Measurements from ENCODE around the gene HSCB.
"Not testable (repeated sequence)": the region's sequence is repeated elsewhere in the genome, so short reads cannot be mapped to it uniquely, and the experiment has no call there.

Gene HSCB

GRCh38 chr22:28791841-28792490, 50.1 kb downstream of the HSCB start:
- no peak for DNase-seq (ENCODE audit: low read depth)

- no peak for DNase-seq (ENCODE audit: low read depth)
These were observed 50.9 kb downstream of the HSCB start for GRCh38 chr22:28792491-28793383.

DNA sequence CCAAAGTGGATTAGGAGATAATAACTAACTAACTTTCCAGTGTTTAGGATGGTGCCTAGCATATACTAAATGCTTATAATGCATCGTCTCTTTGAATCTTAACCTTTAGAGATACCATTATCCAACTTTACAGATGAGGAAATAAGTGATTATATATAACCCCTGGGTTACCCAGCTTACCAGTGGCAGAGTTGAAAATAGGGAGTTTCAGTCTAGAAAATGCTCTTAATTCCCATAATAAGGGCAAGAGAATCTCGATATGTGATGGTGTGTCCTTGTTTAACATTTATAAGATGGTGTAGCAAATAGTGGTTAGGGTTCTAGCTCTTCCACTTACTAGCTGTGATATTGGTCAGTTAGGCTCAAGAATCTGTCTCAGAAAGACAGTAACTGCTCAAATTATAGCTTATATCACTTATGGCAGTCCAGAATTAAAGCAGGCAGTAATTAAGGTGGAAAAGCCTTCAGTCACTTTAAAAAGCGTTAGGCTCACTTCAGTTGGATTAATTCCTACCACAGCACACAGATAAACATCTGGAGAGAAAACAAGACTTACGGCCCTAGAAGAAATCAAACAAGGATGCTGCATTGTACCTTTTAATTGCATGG, 52.2 kb downstream of the HSCB start:
- no peak for DNase-seq (ENCODE audit: low read depth)

DNA sequence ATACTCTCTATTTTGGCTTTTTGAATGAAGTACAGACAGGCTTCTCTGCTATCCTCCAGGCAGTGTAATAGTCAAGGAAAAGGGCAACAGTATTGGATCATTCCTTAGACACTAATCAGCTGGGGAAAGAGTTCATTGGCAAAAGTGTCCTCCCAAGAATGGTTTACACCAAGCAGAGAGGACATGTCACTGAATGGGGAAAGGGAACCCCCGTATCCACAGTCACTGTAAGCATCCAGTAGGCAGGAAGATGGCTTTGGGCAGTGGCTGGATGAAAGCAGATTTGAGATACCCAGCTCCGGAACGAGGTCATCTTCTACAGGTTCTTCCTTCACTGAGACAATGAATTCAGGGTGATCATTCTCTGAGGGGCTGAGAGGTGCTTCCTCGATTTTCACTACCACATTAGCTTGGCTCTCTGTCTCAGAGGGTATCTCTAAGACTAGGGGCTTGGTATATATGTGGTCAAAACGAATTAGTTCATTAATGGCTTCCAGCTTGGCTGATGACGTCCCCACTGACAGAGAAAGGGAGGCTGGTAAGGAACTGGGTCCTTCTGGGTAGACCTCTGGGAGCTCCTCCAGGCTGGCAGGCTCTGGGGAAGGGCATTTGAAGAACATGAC, 53.3 kb downstream of the HSCB start:
- no peak for DNase-seq (ENCODE audit: low read depth)

DNA sequence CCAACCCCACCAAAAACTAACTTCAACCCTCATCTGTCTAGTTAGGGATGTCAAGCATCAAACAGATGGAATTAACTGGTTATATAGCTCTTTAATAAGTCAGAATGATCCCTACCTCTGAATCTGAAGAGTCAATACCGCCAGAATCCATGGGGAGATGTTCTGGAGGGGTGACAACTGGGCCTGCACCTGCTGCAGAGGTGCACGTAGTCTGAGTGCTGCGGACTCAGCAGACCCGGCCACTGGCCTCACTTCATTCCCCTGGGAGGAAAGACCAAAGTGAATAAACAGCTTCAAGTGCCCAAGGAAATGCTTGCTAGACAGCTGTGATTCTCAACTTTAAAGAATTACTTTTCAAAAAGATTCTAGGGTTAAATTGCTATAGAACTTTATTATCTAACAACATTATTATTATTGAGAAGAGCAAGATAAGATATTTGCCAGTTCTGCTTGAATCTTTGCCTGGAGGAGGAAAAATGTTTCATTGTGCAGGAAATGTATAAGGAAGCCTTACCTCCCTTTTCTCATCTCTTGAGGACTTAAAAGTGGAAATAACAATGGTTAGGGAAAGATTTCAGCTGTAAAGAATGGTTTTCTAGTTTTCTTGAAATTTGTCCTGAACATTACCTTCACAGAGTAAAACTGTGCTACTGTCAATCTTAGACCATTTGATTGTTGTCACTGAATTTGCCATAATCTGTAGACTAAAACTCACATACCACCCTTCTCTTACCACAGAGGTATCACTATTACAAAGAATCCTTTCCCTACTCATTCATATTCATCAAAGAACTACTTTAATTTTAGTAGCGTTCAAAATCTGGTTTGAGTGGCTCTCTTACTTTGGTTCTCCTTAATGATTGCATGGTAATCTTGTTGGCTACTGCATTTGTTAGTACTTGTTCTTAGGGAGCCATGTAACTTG, 54.4 kb downstream of the HSCB start:
- no peak for DNase-seq (ENCODE audit: low read depth)

DNA sequence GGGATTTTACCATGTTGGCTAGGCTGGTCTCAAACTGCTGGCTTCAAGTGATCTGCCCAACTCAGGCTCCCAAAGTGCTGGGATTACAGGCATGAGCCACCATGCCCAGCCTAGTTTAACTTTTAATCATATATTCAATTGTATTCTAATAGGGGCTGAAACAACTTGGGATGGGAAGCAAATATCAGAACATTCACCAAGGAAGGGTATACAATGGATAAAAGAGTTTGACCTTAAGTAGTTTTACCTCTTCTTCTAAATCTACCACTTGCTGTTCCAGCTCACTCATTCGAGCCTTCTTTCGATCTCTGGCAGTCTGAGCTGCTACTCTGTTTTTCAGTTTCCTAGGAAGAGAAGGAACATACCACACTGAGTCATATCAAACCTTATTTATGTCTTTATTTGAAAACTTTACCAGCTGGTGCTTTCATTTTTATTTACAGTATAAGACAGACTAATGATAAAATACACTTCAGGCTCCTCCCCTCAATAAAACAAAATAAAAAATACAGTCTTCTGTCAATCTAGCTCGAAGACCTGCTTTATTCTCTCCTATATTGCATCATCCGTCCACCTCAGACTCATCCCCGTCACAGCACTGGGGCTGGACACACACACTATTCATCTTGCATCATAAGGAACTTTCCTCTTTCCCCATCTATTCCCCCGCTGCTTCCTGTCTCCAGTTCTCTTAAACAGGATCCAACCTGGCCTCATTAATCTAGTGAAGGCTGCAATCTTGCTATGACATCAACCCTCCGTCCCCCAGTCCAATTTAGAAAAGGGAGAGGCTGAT, 57.2 kb downstream of the HSCB start:
- no peak for DNase-seq (ENCODE audit: low read depth)

GRCh38 chr22:28799606-28800307, 57.9 kb downstream of the HSCB start:
- no peak for DNase-seq (ENCODE audit: low read depth)

DNA sequence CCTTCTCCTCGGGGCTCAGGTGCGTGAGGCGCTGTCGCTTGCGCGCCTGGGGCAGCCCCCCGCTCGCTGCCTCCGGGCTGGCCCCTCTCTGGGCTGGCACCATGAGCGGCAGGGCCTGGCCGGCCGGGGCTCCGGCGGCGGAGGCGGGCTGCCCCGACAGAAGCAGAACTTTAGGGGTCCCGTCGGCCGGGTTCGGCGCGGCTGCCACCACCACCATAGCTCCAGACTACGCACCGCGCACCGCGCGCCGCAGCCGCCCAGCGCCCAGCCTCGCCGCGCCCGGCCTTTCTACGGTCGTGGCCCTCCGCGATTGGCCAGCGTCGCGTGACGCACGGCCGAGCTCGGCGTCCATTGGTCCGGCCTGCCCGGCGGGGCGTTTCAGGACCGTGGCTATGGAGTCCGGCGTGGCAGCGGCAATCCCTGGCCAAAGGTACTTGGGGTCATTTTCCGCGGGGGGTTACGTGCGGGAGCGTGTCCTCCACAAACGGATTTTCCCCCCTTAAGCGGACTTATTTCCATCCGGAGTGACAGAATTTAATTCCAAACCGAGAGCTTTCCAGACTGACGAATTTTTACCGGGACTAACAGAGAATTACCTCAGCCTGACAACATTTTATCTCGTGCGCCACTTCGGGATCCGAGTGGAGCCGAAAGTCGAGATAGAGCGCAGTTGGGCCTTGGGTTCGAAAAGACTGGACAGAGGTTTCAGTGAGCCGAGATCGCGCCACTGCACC, 58.6 kb downstream of the HSCB start, which contains the start of gene XBP1:
Gene XBP1 (minus strand): TSS at position 262 of the 734 bp plus-strand sequence.
- DNase-seq (ENCODE audit: low read depth) = peak; percentile 79

- DNase-seq (ENCODE audit: low read depth) = no peak
These were observed 60.2 kb downstream of the HSCB start for GRCh38 chr22:28801845-28802594.

- no peak for DNase-seq (ENCODE audit: low read depth)
These were observed 60.8 kb downstream of the HSCB start for GRCh38 chr22:28802595-28803123.

- DNase-seq (ENCODE audit: low read depth) = not testable (repeated sequence)
These were observed 63.6 kb downstream of the HSCB start for GRCh38 chr22:28805426-28805825.
